Activated naive CD8-positive, alpha-beta T cell treated with anti-CD3 and anti-CD28 coated beads, Interleukin-2, amount 50 U/mL, for 24 hours (primary cell): ENCODE data around the gene ATXN1L.
A peak's percentile ranks its signal among the peaks of the same experiment; 100 is the strongest.

ENCODE experiments used
- ATAC-seq: fragments of 150-1000 bp; cut with Tn5 transposase; one replicate; pipeline ENCODE4 v1.10.0; 2021
- DNase-seq: peaks from one replicate; pipeline ENCODE4 v3.0.0; 2021
- H3K27ac Mint-ChIP-seq: one replicate; pipeline ENCODE4 v1.8.0; 2021; ENCODE audit warnings: mild to moderate bottlenecking, mixed read lengths
- H3K27me3 Mint-ChIP-seq: one replicate; pipeline ENCODE4 v1.8.0; 2021; ENCODE audit warnings: mixed read lengths
- H3K36me3 Mint-ChIP-seq: one replicate; pipeline ENCODE4 v1.8.0; 2021; ENCODE audit warnings: low read depth, mixed read lengths
- H3K4me1 Mint-ChIP-seq: one replicate; pipeline ENCODE4 v1.8.0; 2021; ENCODE audit warnings: mixed read lengths
- H3K4me3 Mint-ChIP-seq: one replicate; pipeline ENCODE4 v1.8.0; 2021; ENCODE audit warnings: mild to moderate bottlenecking, moderate library complexity, mixed read lengths
- H3K9me3 Mint-ChIP-seq: one replicate; pipeline ENCODE4 v1.8.0; 2021; ENCODE audit warnings: mixed read lengths

The ATXN1L gene

GRCh38 chr16:71837150-71837549, 8.6 kb upstream of the ATXN1L start:
- ATAC-seq = no peak
- Mint-ChIP-seq H3K4me3 (no peak overlapping the region), H3K9me3 (no peaks in the 10 kb centered on the region), H3K27me3 (no peaks in the 10 kb centered on the region), H3K4me1 (peaks cover 4% of the 10 kb centered on the region), H3K36me3 (no peaks in the 10 kb centered on the region), H3K27ac (no peak overlapping the region)
- no peak for DNase-seq

GRCh38 chr16:71840052-71840451, 5.7 kb upstream of the ATXN1L start:
- H3K9me3 Mint-ChIP-seq = no peaks in the 10 kb centered on the region
- H3K4me3 Mint-ChIP-seq = no peak overlapping the region
- DNase-seq (no peak), ATAC-seq (no peak)
- H3K4me1 Mint-ChIP-seq = peaks cover 14% of the 10 kb centered on the region
- no peaks in the 10 kb centered on the region for H3K27me3 Mint-ChIP-seq
- no peak overlapping the region for H3K27ac Mint-ChIP-seq
- H3K36me3 Mint-ChIP-seq = no peaks in the 10 kb centered on the region

GRCh38 chr16:71843572-71843971, 2.2 kb upstream of the ATXN1L start:
- Mint-ChIP-seq H3K9me3 (no peaks in the 10 kb centered on the region), H3K4me3 (no peak overlapping the region), H3K4me1 (peaks cover 33% of the 10 kb centered on the region), H3K36me3 (peaks cover 6% of the 10 kb centered on the region), H3K27ac (no peak overlapping the region), H3K27me3 (no peaks in the 10 kb centered on the region)
- DNase-seq (no peak), ATAC-seq (no peak)

- H3K36me3 Mint-ChIP-seq = peaks cover 19% of the 10 kb centered on the region
- H3K4me3 Mint-ChIP-seq = peak overlapping the region; percentile 90
- peak; percentile 9 for DNase-seq
- peaks cover 33% of the 10 kb centered on the region for H3K4me1 Mint-ChIP-seq
- ATAC-seq = no peak
- peak overlapping the region; percentile 74 for H3K27ac Mint-ChIP-seq
- H3K27me3 Mint-ChIP-seq = no peaks in the 10 kb centered on the region
- H3K9me3 Mint-ChIP-seq = no peaks in the 10 kb centered on the region
Observed at GRCh38 chr16:71846431-71846830, 655 bp downstream of the ATXN1L start.

- Mint-ChIP-seq H3K36me3 (peaks cover 19% of the 10 kb centered on the region), H3K27me3 (no peaks in the 10 kb centered on the region), H3K4me1 (peaks cover 30% of the 10 kb centered on the region), H3K4me3 (peak overlapping the region; percentile 90), H3K9me3 (no peaks in the 10 kb centered on the region), H3K27ac (peak overlapping the region; percentile 74)
- ATAC-seq (no peak), DNase-seq (no peak)
Observed at GRCh38 chr16:71847096-71847495, 1.3 kb downstream of the ATXN1L start.

GRCh38 chr16:71848622-71849021, 2.8 kb downstream of the ATXN1L start:
- no peaks in the 10 kb centered on the region for H3K27me3 Mint-ChIP-seq
- H3K9me3 Mint-ChIP-seq = no peaks in the 10 kb centered on the region
- H3K4me1 Mint-ChIP-seq = peaks cover 32% of the 10 kb centered on the region
- DNase-seq (no peak), ATAC-seq (no peak)
- no peak overlapping the region for H3K27ac Mint-ChIP-seq
- no peak overlapping the region for H3K4me3 Mint-ChIP-seq
- H3K36me3 Mint-ChIP-seq = peaks cover 19% of the 10 kb centered on the region

GRCh38 chr16:71851746-71852145, 6.0 kb downstream of the ATXN1L start:
- no peak overlapping the region for H3K27ac Mint-ChIP-seq
- ATAC-seq (no peak), DNase-seq (no peak)
- H3K9me3 Mint-ChIP-seq = no peaks in the 10 kb centered on the region
- H3K4me3 Mint-ChIP-seq = no peak overlapping the region
- H3K27me3 Mint-ChIP-seq = no peaks in the 10 kb centered on the region
- H3K4me1 Mint-ChIP-seq = peaks cover 41% of the 10 kb centered on the region
- peaks cover 21% of the 10 kb centered on the region for H3K36me3 Mint-ChIP-seq

- Mint-ChIP-seq H3K27ac (no peak overlapping the region), H3K9me3 (no peaks in the 10 kb centered on the region), H3K4me1 (peaks cover 37% of the 10 kb centered on the region), H3K36me3 (peaks cover 21% of the 10 kb centered on the region), H3K4me3 (no peak overlapping the region), H3K27me3 (no peaks in the 10 kb centered on the region)
- ATAC-seq = no peak
- DNase-seq = no peak
Observed at GRCh38 chr16:71852158-71852557, 6.4 kb downstream of the ATXN1L start.

- no peak for DNase-seq
- H3K27me3 Mint-ChIP-seq = no peaks in the 10 kb centered on the region
- H3K4me3 Mint-ChIP-seq = no peak overlapping the region
- no peak overlapping the region for H3K27ac Mint-ChIP-seq
- H3K9me3 Mint-ChIP-seq = no peaks in the 10 kb centered on the region
- ATAC-seq = no peak
- H3K4me1 Mint-ChIP-seq = peaks cover 33% of the 10 kb centered on the region
- H3K36me3 Mint-ChIP-seq = peaks cover 21% of the 10 kb centered on the region
Observed at GRCh38 chr16:71852561-71852960, 6.8 kb downstream of the ATXN1L start.

- ATAC-seq (no peak), DNase-seq (no peak)
- H3K27ac Mint-ChIP-seq = peak overlapping the region; percentile 50
- no peaks in the 10 kb centered on the region for H3K27me3 Mint-ChIP-seq
- H3K4me3 Mint-ChIP-seq = no peak overlapping the region
- H3K4me1 Mint-ChIP-seq = peaks cover 31% of the 10 kb centered on the region
- peaks cover 16% of the 10 kb centered on the region for H3K36me3 Mint-ChIP-seq
- H3K9me3 Mint-ChIP-seq = no peaks in the 10 kb centered on the region
Observed at GRCh38 chr16:71853413-71853812, 7.6 kb downstream of the ATXN1L start.

GRCh38 chr16:71854369-71854948, 8.7 kb downstream of the ATXN1L start:
- DNase-seq (no peak), ATAC-seq (no peak)
- Mint-ChIP-seq H3K4me1 (peaks cover 31% of the 10 kb centered on the region), H3K4me3 (no peak overlapping the region), H3K27me3 (no peaks in the 10 kb centered on the region), H3K9me3 (no peaks in the 10 kb centered on the region), H3K27ac (no peak overlapping the region), H3K36me3 (peaks cover 11% of the 10 kb centered on the region)

GRCh38 chr16:71855937-71856662, 10.3 kb downstream of the ATXN1L start:
- ATAC-seq (peak; percentile 72), DNase-seq (no peak)
- Mint-ChIP-seq H3K27ac (peak overlapping the region; percentile 48), H3K36me3 (peaks cover 4% of the 10 kb centered on the region), H3K27me3 (no peaks in the 10 kb centered on the region), H3K4me3 (no peak overlapping the region), H3K4me1 (peaks cover 31% of the 10 kb centered on the region), H3K9me3 (no peaks in the 10 kb centered on the region)

- Mint-ChIP-seq H3K4me1 (peaks cover 24% of the 10 kb centered on the region), H3K4me3 (no peak overlapping the region), H3K36me3 (peaks cover 2% of the 10 kb centered on the region), H3K27ac (no peak overlapping the region), H3K27me3 (no peaks in the 10 kb centered on the region), H3K9me3 (no peaks in the 10 kb centered on the region)
- DNase-seq (no peak), ATAC-seq (no peak)
Observed at GRCh38 chr16:71859762-71860521, 14.2 kb downstream of the ATXN1L start.

GRCh38 chr16:71863995-71864394, 18.2 kb downstream of the ATXN1L start:
- Mint-ChIP-seq H3K27ac (no peak overlapping the region), H3K27me3 (no peaks in the 10 kb centered on the region), H3K36me3 (peaks cover 2% of the 10 kb centered on the region), H3K4me1 (peaks cover 16% of the 10 kb centered on the region), H3K4me3 (no peak overlapping the region), H3K9me3 (no peaks in the 10 kb centered on the region)
- DNase-seq (no peak), ATAC-seq (no peak)
